ENCODE measurements around the gene LZTS2. TPM values are rescaled to one million over a fixed set of nuclear protein-coding genes. Genes with fewer than 3 reads are reported as not detected.

LZTS2 gene
- total and polyA plus RNA-seq, 2 experiments from 2014 or later, result 27.6 to 88.3 TPM

DNA sequence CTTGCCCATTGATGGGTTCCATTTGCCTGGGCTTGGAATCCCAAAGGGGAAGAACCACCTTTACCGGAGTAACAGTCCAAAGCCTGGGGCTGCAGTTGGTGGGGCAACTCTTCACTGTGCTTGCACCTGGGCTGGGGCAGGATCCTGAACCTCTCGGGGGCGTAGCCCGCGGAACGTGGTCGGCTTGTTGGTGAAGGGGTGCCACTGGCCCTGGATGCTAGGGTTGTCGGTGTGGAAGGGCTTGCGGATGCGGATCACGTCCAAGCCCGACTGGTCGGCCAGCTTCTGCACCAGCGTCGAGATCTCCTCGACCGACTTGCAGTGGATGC, 13.0 kb upstream of the LZTS2 start:
- Mint-ChIP-seq H3K27me3 (ENCODE audit: insufficient read depth, low read depth, poor library complexity) (peaks cover 19% of the 10 kb centered on the region), H3K4me3 (peak overlapping the region; percentile 97), H3K27ac (no peak overlapping the region), H3K36me3 (ENCODE audit: low read depth) (peaks cover 36% of the 10 kb centered on the region), H3K4me1 (peaks cover 12% of the 10 kb centered on the region), H3K9me3 (peaks cover 2% of the 10 kb centered on the region; the same call in 1 of the 3 replicates)
- H4K20me1 ChIP-seq (replicated peaks; ENCODE audit: insufficient read depth), result peaks cover 28% of the 10 kb centered on the region
- TF ChIP-seq EZH2 (IDR thresholded peaks at IDR 0.05; ENCODE audit: low read depth, unreplicated experiment) (no peak), ZNF331 (CRISPR knock-in tag; IDR thresholded peaks at IDR 0.05; ENCODE audit: low read depth) (no peak), ZNF114 (CRISPR knock-in tag; IDR thresholded peaks at IDR 0.05) (no peak), CREB1 (CRISPR knock-in tag; IDR thresholded peaks at IDR 0.05; ENCODE audit: low read depth) (no peak), NANOG (IDR thresholded peaks at IDR 0.05; ENCODE audit: borderline replicate concordance) (no peak), JUNB (IDR thresholded peaks at IDR 0.05; ENCODE audit: unreplicated experiment) (no peak), POLR2AphosphoS5 (IDR thresholded peaks at IDR 0.05; ENCODE audit: low read depth) (no peak), STAT1 (IDR thresholded peaks at IDR 0.05; ENCODE audit: unreplicated experiment) (no peak), EZH2phosphoT487 (IDR thresholded peaks at IDR 0.05; ENCODE audit: unreplicated experiment) (no peak)
- TF ChIP-seq, protein P1, sequence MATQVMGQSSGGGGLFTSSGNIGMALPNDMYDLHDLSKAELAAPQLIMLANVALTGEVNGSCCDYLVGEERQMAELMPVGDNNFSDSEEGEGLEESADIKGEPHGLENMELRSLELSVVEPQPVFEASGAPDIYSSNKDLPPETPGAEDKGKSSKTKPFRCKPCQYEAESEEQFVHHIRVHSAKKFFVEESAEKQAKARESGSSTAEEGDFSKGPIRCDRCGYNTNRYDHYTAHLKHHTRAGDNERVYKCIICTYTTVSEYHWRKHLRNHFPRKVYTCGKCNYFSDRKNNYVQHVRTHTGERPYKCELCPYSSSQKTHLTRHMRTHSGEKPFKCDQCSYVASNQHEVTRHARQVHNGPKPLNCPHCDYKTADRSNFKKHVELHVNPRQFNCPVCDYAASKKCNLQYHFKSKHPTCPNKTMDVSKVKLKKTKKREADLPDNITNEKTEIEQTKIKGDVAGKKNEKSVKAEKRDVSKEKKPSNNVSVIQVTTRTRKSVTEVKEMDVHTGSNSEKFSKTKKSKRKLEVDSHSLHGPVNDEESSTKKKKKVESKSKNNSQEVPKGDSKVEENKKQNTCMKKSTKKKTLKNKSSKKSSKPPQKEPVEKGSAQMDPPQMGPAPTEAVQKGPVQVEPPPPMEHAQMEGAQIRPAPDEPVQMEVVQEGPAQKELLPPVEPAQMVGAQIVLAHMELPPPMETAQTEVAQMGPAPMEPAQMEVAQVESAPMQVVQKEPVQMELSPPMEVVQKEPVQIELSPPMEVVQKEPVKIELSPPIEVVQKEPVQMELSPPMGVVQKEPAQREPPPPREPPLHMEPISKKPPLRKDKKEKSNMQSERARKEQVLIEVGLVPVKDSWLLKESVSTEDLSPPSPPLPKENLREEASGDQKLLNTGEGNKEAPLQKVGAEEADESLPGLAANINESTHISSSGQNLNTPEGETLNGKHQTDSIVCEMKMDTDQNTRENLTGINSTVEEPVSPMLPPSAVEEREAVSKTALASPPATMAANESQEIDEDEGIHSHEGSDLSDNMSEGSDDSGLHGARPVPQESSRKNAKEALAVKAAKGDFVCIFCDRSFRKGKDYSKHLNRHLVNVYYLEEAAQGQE (IDR thresholded peaks at IDR 0.05; ENCODE audit: unreplicated experiment), result no peak
- TF ChIP-seq, protein P2, sequence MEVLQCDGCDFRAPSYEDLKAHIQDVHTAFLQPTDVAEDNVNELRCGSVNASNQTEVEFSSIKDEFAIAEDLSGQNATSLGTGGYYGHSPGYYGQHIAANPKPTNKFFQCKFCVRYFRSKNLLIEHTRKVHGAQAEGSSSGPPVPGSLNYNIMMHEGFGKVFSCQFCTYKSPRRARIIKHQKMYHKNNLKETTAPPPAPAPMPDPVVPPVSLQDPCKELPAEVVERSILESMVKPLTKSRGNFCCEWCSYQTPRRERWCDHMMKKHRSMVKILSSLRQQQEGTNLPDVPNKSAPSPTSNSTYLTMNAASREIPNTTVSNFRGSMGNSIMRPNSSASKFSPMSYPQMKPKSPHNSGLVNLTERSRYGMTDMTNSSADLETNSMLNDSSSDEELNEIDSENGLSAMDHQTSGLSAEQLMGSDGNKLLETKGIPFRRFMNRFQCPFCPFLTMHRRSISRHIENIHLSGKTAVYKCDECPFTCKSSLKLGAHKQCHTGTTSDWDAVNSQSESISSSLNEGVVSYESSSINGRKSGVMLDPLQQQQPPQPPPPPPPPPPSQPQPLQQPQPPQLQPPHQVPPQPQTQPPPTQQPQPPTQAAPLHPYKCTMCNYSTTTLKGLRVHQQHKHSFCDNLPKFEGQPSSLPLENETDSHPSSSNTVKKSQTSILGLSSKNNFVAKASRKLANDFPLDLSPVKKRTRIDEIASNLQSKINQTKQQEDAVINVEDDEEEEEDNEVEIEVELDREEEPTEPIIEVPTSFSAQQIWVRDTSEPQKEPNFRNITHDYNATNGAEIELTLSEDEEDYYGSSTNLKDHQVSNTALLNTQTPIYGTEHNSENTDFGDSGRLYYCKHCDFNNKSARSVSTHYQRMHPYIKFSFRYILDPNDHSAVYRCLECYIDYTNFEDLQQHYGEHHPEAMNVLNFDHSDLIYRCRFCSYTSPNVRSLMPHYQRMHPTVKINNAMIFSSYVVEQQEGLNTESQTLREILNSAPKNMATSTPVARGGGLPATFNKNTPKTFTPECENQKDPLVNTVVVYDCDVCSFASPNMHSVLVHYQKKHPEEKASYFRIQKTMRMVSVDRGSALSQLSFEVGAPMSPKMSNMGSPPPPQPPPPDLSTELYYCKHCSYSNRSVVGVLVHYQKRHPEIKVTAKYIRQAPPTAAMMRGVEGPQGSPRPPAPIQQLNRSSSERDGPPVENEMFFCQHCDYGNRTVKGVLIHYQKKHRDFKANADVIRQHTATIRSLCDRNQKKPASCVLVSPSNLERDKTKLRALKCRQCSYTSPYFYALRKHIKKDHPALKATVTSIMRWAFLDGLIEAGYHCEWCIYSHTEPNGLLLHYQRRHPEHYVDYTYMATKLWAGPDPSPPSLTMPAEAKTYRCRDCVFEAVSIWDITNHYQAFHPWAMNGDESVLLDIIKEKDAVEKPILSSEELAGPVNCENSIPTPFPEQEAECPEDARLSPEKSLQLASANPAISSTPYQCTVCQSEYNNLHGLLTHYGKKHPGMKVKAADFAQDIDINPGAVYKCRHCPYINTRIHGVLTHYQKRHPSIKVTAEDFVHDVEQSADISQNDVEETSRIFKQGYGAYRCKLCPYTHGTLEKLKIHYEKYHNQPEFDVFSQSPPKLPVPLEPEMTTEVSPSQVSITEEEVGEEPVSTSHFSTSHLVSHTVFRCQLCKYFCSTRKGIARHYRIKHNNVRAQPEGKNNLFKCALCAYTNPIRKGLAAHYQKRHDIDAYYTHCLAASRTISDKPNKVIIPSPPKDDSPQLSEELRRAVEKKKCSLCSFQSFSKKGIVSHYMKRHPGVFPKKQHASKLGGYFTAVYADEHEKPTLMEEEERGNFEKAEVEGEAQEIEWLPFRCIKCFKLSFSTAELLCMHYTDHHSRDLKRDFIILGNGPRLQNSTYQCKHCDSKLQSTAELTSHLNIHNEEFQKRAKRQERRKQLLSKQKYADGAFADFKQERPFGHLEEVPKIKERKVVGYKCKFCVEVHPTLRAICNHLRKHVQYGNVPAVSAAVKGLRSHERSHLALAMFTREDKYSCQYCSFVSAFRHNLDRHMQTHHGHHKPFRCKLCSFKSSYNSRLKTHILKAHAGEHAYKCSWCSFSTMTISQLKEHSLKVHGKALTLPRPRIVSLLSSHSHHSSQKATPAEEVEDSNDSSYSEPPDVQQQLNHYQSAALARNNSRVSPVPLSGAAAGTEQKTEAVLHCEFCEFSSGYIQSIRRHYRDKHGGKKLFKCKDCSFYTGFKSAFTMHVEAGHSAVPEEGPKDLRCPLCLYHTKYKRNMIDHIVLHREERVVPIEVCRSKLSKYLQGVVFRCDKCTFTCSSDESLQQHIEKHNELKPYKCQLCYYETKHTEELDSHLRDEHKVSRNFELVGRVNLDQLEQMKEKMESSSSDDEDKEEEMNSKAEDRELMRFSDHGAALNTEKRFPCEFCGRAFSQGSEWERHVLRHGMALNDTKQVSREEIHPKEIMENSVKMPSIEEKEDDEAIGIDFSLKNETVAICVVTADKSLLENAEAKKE (CRISPR knock-in tag; IDR thresholded peaks at IDR 0.05), result no peak
- TF ChIP-seq, protein P3, sequence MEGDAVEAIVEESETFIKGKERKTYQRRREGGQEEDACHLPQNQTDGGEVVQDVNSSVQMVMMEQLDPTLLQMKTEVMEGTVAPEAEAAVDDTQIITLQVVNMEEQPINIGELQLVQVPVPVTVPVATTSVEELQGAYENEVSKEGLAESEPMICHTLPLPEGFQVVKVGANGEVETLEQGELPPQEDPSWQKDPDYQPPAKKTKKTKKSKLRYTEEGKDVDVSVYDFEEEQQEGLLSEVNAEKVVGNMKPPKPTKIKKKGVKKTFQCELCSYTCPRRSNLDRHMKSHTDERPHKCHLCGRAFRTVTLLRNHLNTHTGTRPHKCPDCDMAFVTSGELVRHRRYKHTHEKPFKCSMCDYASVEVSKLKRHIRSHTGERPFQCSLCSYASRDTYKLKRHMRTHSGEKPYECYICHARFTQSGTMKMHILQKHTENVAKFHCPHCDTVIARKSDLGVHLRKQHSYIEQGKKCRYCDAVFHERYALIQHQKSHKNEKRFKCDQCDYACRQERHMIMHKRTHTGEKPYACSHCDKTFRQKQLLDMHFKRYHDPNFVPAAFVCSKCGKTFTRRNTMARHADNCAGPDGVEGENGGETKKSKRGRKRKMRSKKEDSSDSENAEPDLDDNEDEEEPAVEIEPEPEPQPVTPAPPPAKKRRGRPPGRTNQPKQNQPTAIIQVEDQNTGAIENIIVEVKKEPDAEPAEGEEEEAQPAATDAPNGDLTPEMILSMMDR (conservative IDR thresholded peaks at IDR 0.05; ENCODE audit: low read depth in 2 of 2), result no peak
- TF ChIP-seq, protein P4, sequence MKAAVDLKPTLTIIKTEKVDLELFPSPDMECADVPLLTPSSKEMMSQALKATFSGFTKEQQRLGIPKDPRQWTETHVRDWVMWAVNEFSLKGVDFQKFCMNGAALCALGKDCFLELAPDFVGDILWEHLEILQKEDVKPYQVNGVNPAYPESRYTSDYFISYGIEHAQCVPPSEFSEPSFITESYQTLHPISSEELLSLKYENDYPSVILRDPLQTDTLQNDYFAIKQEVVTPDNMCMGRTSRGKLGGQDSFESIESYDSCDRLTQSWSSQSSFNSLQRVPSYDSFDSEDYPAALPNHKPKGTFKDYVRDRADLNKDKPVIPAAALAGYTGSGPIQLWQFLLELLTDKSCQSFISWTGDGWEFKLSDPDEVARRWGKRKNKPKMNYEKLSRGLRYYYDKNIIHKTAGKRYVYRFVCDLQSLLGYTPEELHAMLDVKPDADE (IDR thresholded peaks at IDR 0.05), result no peak
- no peaks in the 10 kb centered on the region for H3K27me3 ChIP-seq (ENCODE audit: insufficient read depth)
- no peaks in the 10 kb centered on the region for H3K4me1 ChIP-seq (ENCODE audit: insufficient read depth)
- peak overlapping the region; percentile 99; the same call in 1 of the 2 replicates for H2AFZ ChIP-seq
- H3K36me3 ChIP-seq (ENCODE audit: insufficient read depth), result peaks cover 17% of the 10 kb centered on the region
- peak overlapping the region; percentile 96 for H3K4me2 ChIP-seq
- no peak overlapping the region for H3K27ac ChIP-seq (ENCODE audit: low read depth)
- peaks cover 48% of the 10 kb centered on the region for H3K79me2 ChIP-seq (replicated peaks; ENCODE audit: insufficient read depth)
- peak overlapping the region; percentile 100 for H3K4me3 ChIP-seq
- DNase-seq (ENCODE audit: low spot score) (no peak), ATAC-seq (peak; percentile 13)
- no peaks in the 10 kb centered on the region for H3K9me2 ChIP-seq (ENCODE audit: insufficient read depth)
- peaks cover 14% of the 10 kb centered on the region for H3F3A ChIP-seq (replicated peaks; ENCODE audit: low read depth)
